PFSK-1 (cell line): ENCODE measurements around the gene PRMT1. TPM values are rescaled to one million over a fixed set of nuclear protein-coding genes. Genes with fewer than 3 reads are reported as not detected.

ENCODE experiments used
- FOXP2 ChIP-seq: optimal IDR thresholded peaks from 2 replicates; pipeline ENCODE3; 2011; ENCODE audit warnings: borderline replicate concordance, control low read depth, inconsistent platforms; ENCODE audit not compliant: insufficient read depth; ENCODE audit errors: extremely low read length, extremely low read depth
- POLR2AphosphoS5 ChIP-seq: IDR thresholded peaks from 2 replicates; pipeline ENCODE4 v1.6.1; 2012; ENCODE audit warnings: low read depth, mild to moderate bottlenecking, control low read depth, low read length, moderate library complexity
- SIN3A ChIP-seq: IDR thresholded peaks from 2 replicates; pipeline ENCODE4 v1.6.1; 2012; ENCODE audit warnings: mild to moderate bottlenecking, low read length, moderate library complexity, borderline replicate concordance; ENCODE audit not compliant: insufficient read depth
- TAF1 ChIP-seq: IDR thresholded peaks from 2 replicates; pipeline ENCODE4 v1.6.1; 2012; ENCODE audit warnings: low read length, control low read depth, borderline replicate concordance; ENCODE audit not compliant: insufficient read depth
- polyA plus RNA-seq: library from polyadenylated mRNA; unstranded; fragments of >200 nt; gene quantifications from one replicate; pipeline ENCODE4 v1.2.1, GENCODE V29; 2012; ENCODE audit warnings: low read depth, missing spikeins; ENCODE audit not compliant: insufficient read length
- TF ChIP-seq, protein P1 (sequence below), 2 experiments: IDR thresholded peaks; 2 replicates each; pipeline versions ENCODE4 v1.6.1 to v1.8.0; 2011 to 2012; ENCODE audit warnings: low read depth in 2 of 2, low read length in 2 of 2, control low read depth in 1 of 2, inconsistent platforms in 1 of 2, mild to moderate bottlenecking in 1 of 2, moderate library complexity in 1 of 2; ENCODE audit not compliant: insufficient read depth in 1 of 2

The PRMT1 gene
- polyA plus RNA-seq: 393 TPM

DNA sequence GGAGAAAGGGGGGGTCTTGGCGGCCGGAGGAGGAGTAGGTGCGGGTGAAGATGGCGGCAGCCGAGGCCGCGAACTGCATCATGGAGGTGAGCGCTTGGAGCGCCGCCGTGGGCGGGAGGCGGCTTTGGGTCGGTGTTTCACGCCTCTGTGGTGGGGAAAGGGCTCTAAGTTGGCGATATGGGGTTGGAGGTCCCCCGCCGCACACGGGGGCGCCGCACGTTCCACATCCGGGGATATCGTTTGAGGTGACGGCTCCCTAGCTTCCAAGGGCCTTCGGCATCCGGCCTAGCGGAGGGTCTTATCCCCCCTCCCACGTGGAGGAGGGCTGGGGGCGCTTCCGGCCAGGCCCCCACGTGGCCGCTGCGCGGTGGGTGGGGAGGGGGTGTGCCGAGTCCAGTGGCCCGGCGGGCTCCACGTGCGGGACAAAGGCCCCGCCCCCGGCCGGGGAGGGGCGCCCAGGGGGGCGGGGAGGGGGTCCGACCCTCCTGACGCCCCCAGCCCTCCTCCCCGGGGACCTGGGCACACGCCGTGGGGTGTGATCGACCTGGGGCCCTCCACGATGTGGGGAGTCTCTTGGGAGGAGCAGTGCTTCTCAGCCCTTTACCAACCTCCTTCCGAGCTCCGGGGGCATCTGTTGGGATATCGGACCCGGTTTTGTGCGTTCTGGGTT lies at the start of gene PRMT1:
TSS of gene PRMT1 (plus strand) at position 41 of the 670 bp plus-strand sequence. CDS start at position 51, 10 bp downstream.
- TF ChIP-seq SIN3A (peak; percentile 68; the same call in 1 of the 2 replicates), TAF1 (peak; percentile 90), FOXP2 (peak; percentile 8), POLR2AphosphoS5 (peak; percentile 83)
- TF ChIP-seq, protein P1, sequence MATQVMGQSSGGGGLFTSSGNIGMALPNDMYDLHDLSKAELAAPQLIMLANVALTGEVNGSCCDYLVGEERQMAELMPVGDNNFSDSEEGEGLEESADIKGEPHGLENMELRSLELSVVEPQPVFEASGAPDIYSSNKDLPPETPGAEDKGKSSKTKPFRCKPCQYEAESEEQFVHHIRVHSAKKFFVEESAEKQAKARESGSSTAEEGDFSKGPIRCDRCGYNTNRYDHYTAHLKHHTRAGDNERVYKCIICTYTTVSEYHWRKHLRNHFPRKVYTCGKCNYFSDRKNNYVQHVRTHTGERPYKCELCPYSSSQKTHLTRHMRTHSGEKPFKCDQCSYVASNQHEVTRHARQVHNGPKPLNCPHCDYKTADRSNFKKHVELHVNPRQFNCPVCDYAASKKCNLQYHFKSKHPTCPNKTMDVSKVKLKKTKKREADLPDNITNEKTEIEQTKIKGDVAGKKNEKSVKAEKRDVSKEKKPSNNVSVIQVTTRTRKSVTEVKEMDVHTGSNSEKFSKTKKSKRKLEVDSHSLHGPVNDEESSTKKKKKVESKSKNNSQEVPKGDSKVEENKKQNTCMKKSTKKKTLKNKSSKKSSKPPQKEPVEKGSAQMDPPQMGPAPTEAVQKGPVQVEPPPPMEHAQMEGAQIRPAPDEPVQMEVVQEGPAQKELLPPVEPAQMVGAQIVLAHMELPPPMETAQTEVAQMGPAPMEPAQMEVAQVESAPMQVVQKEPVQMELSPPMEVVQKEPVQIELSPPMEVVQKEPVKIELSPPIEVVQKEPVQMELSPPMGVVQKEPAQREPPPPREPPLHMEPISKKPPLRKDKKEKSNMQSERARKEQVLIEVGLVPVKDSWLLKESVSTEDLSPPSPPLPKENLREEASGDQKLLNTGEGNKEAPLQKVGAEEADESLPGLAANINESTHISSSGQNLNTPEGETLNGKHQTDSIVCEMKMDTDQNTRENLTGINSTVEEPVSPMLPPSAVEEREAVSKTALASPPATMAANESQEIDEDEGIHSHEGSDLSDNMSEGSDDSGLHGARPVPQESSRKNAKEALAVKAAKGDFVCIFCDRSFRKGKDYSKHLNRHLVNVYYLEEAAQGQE (IDR thresholded peaks at IDR 0.05; ENCODE audit: insufficient read depth in 1 of 2, low read depth in 2 of 2, low read length in 2 of 2): 0 out of 4 replicates have a peak, but pooled peaks of 1 of the 2 experiments have one; percentile 26

GRCh38 chr19:49629659-49630058 lies 47.4 kb upstream of the PRMT1 start:
- no peak for TF ChIP-seq SIN3A
- TF ChIP-seq TAF1: no peak
- TF ChIP-seq, protein P1 (IDR thresholded peaks at IDR 0.05; ENCODE audit: insufficient read depth in 1 of 2, low read depth in 2 of 2, low read length in 2 of 2): no peak
- TF ChIP-seq FOXP2: no peak
- no peak for TF ChIP-seq POLR2AphosphoS5

DNA sequence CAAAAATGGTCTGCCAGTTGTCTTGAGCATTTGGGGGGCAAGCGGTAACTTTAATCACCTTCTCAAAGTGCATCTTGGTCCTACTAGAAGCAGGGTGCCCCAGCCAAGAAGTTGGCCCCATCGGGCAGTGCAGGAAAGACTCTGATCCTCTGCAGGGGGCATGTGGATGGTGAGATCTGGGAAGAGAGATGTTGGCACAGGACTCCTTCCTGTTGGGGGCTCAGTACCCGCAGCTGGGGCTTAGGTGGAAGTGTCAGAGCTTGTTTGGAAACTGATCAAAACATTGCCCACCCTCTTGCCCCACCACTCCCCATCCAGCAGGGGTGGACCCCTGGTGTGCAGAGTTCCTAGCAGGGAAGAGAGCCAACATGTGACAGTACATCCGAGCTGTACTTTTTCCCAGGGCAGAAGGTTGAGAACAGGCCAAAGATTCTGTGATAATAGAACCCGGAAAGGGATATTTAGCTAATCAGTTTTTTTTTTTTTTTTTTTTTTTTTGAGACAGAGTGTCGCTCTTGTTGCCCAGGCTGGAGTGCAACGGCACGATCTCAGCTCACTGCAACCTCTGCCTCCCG lies 46.0 kb upstream of the PRMT1 start:
- TF ChIP-seq, protein P1 (IDR thresholded peaks at IDR 0.05; ENCODE audit: insufficient read depth in 1 of 2, low read depth in 2 of 2, low read length in 2 of 2): no peak
- TF ChIP-seq POLR2AphosphoS5: 0 out of 2 replicates have a peak, but pooled peaks have one; percentile 28

DNA sequence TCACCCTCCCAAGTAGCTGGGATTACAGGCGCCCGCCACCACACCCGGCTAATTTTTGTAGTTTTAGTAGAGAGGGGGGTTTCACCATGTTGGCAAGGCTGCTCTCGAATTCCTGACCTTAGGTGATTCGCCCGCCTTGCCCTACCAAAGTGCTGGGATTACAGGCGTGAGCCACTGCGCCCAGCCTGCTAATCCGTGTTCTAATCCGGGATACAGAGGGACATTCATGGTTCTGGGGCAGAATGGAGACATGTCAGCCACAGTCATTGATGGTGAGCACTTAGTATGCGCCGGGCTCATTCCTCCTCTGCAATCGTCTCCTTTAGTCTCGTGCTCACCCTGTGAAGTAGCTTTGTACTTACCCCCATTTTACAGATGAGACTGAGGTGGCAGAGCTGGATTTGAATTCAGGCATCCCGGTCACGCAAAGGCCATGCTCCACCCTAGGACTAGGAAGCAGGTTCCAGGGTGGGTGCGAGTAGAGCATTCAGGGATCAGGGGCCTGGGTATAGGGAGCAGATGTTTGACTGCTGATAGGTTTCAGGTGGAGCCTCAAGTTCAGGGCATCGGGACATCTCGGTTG lies 45.4 kb upstream of the PRMT1 start:
- no peak for TF ChIP-seq FOXP2
- 0 out of 2 replicates have a peak, but pooled peaks have one; percentile 37 for TF ChIP-seq POLR2AphosphoS5
- no peak for TF ChIP-seq TAF1
- TF ChIP-seq, protein P1 (IDR thresholded peaks at IDR 0.05; ENCODE audit: insufficient read depth in 1 of 2, low read depth in 2 of 2, low read length in 2 of 2): no peak
- TF ChIP-seq SIN3A: no peak
